Sigmoid colon (tissue), 4 donors: Measurements from ENCODE around the gene IGFL4.

Source experiments
- CTCF ChIP-seq, 4 experiments: fragments of 450-650 bp in 3 of 4; fragments of 200-600 bp in 1 of 4; IDR thresholded peaks; one replicate each; pipeline ENCODE4 v1.5.1; 2016 to 2019; ENCODE audit warnings: antibody characterized with exemption in 4 of 4, mild to moderate bottlenecking in 3 of 4, moderate library complexity in 2 of 4
- POLR2A ChIP-seq, 2 donors: fragments of 450-650 bp; IDR thresholded peaks; one replicate each; pipeline ENCODE4 v1.6.1; 2016; ENCODE audit warnings: antibody characterized with exemption in 2 of 2, mild to moderate bottlenecking in 2 of 2, moderate library complexity in 2 of 2
- POLR2AphosphoS5 ChIP-seq, 4 donors: sonication (generic); formaldehyde crosslinking; IDR thresholded peaks; one replicate each; pipeline ENCODE4 v1.6.1; 2017; ENCODE audit warnings: antibody characterized with exemption in 4 of 4

GRCh38 chr19:46063201-46063600, 22.4 kb upstream of the IGFL4 start:
- TF ChIP-seq CTCF (IDR thresholded peaks at IDR 0.05) (no peak), POLR2A (IDR thresholded peaks at IDR 0.05) (no peak), POLR2AphosphoS5 (IDR thresholded peaks at IDR 0.05) (no peak)
